ENCODE data around the gene NTSR1. TPM values are rescaled to one million over a fixed set of nuclear protein-coding genes. Genes with fewer than 3 reads are reported as not detected.

The NTSR1 gene
- total and polyA plus RNA-seq, 4 donors = 0.03 to 0.33 (median 0.08) TPM; not detected in 1

DNA sequence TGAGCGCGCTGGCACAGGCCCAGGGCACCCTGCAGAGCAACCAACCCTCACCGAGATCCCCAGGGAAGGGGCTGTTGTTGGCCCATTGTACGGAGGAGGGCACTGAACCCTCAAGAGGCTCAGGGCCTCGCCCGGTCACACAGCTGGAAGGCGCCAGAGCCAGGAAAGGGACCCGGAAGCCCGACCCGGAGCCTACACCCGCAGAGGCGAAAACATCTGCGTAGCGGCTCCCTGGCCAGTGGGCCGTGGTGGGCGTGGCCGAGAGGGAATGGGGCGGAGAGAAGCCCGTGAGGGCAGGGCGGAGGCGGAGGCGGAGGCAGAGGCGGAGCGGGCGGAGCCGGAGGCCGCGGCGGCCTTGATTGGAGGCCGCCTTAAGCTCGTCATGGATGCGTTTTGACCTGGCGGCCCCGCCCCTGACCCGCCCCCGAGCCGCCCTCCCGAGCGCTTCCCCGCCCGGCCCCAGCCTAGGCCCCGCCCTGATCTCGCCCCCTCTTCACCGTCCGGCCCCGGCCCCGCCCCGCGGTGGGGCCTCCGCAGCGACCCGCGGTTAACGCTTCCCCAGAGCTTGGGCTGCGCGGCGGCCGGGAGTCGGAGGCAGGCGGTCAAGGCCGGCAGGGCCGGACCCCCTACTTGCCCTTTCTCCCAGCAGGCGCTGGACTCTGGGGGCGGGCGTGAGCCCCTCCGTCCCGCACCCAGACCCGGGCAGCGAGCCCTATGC is 85.5 kb downstream of the NTSR1 start:
- Histone ChIP-seq H3K27me3 (ENCODE audit: control insufficient read depth in 4 of 4, insufficient read depth in 4 of 4, low read length in 3 of 4) (no peaks in the 10 kb centered on the region), H3K4me1 (ENCODE audit: control insufficient read depth in 4 of 4, insufficient read depth in 4 of 4, low read length in 3 of 4) (peaks cover 13 to 49% (median 31%) of the 10 kb centered on the region in 4 donors), H3K9me3 (ENCODE audit: control insufficient read depth in 4 of 4, low read length in 3 of 4) (no peaks in the 10 kb centered on the region), H3K9ac (ENCODE audit: low read depth in 1 of 2, low read length in 2 of 2) (peak overlapping the region; percentile 50 to 56), H3K27ac (ENCODE audit: low read depth in 1 of 2, low read length in 2 of 2) (peak overlapping the region; percentile 83 to 91), H3K36me3 (ENCODE audit: control insufficient read depth in 4 of 4, insufficient read depth in 3 of 4, low read depth in 1 of 4, low read length in 3 of 4) (peaks cover 0 to 5% (median 4%) of the 10 kb centered on the region in 4 donors), H3K4me3 (ENCODE audit: low read depth in 1 of 3, low read length in 3 of 3) (peak overlapping the region; percentile 15 to 57 (median 49))
- peak; percentile 99 for DNase-seq (ENCODE audit: low spot score)
- WGBS = under 1% methylated on average over 69 of the region's 69 CpGs
- TF ChIP-seq, protein P1, sequence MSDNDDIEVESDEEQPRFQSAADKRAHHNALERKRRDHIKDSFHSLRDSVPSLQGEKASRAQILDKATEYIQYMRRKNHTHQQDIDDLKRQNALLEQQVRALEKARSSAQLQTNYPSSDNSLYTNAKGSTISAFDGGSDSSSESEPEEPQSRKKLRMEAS (IDR thresholded peaks at IDR 0.05) = no peak
- TF ChIP-seq SP1 (IDR thresholded peaks at IDR 0.05) (peak; percentile 85), CTCF (IDR thresholded peaks at IDR 0.05; ENCODE audit: low read depth, low read length, missing input control) (no peak), TAF1 (conservative IDR thresholded peaks at IDR 0.05) (no peak), GABPA (IDR thresholded peaks at IDR 0.05 in 1 of 2, conservative IDR thresholded peaks at IDR 0.05 in 1 of 2) (peak in 1 of 2 donors; percentile 33), HNF4G (IDR thresholded peaks at IDR 0.05) (no peak), HNF4A (conservative IDR thresholded peaks at IDR 0.05) (no peak), YY1 (IDR thresholded peaks at IDR 0.05) (peak; percentile 36), FOXA2 (IDR thresholded peaks at IDR 0.05) (no peak), RAD21 (IDR thresholded peaks at IDR 0.05) (peak in 1 of 2 donors; percentile 17), RXRA (IDR thresholded peaks at IDR 0.05) (peak; percentile 48 to 51), EGR1 (IDR thresholded peaks at IDR 0.05; ENCODE audit: low read depth in 2 of 2) (peak in 1 of 2 donors; percentile 53), JUND (IDR thresholded peaks at IDR 0.05) (no peak), FOXA1 (IDR thresholded peaks at IDR 0.05) (no peak), NR2F2 (IDR thresholded peaks at IDR 0.05) (peak; percentile 81)
- TF ChIP-seq, protein P2, sequence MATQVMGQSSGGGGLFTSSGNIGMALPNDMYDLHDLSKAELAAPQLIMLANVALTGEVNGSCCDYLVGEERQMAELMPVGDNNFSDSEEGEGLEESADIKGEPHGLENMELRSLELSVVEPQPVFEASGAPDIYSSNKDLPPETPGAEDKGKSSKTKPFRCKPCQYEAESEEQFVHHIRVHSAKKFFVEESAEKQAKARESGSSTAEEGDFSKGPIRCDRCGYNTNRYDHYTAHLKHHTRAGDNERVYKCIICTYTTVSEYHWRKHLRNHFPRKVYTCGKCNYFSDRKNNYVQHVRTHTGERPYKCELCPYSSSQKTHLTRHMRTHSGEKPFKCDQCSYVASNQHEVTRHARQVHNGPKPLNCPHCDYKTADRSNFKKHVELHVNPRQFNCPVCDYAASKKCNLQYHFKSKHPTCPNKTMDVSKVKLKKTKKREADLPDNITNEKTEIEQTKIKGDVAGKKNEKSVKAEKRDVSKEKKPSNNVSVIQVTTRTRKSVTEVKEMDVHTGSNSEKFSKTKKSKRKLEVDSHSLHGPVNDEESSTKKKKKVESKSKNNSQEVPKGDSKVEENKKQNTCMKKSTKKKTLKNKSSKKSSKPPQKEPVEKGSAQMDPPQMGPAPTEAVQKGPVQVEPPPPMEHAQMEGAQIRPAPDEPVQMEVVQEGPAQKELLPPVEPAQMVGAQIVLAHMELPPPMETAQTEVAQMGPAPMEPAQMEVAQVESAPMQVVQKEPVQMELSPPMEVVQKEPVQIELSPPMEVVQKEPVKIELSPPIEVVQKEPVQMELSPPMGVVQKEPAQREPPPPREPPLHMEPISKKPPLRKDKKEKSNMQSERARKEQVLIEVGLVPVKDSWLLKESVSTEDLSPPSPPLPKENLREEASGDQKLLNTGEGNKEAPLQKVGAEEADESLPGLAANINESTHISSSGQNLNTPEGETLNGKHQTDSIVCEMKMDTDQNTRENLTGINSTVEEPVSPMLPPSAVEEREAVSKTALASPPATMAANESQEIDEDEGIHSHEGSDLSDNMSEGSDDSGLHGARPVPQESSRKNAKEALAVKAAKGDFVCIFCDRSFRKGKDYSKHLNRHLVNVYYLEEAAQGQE (IDR thresholded peaks at IDR 0.05) = peak; percentile 65
- TF ChIP-seq, protein P3, sequence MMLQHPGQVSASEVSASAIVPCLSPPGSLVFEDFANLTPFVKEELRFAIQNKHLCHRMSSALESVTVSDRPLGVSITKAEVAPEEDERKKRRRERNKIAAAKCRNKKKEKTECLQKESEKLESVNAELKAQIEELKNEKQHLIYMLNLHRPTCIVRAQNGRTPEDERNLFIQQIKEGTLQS (IDR thresholded peaks at IDR 0.05) = no peak
- TF ChIP-seq, protein P4, sequence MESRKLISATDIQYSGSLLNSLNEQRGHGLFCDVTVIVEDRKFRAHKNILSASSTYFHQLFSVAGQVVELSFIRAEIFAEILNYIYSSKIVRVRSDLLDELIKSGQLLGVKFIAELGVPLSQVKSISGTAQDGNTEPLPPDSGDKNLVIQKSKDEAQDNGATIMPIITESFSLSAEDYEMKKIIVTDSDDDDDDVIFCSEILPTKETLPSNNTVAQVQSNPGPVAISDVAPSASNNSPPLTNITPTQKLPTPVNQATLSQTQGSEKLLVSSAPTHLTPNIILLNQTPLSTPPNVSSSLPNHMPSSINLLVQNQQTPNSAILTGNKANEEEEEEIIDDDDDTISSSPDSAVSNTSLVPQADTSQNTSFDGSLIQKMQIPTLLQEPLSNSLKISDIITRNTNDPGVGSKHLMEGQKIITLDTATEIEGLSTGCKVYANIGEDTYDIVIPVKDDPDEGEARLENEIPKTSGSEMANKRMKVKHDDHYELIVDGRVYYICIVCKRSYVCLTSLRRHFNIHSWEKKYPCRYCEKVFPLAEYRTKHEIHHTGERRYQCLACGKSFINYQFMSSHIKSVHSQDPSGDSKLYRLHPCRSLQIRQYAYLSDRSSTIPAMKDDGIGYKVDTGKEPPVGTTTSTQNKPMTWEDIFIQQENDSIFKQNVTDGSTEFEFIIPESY (IDR thresholded peaks at IDR 0.05) = no peak
